K562 (cell line): ENCODE data around the gene B9D2. TPM values are rescaled to one million over a fixed set of nuclear protein-coding genes. Genes with fewer than 3 reads are reported as not detected.

Experiments used
- CEBPG ChIP-seq, 3 experiments: fragments of 200-800 bp in 1 of 3; sonication (Bioruptor generic) in 1 of 3; sonication (generic) in 1 of 3; formaldehyde crosslinking in 1 of 3; IDR thresholded peaks in 2 of 3; conservative IDR thresholded peaks in 1 of 3; 2 replicates each; pipeline versions ENCODE4 v1.6.1 to v1.8.0; 2016 to 2022; ENCODE audit warnings: missing compliant biosample characterization in 2 of 3, missing genetic modification characterization in 2 of 3, mild to moderate bottlenecking in 1 of 3, missing genetic modification reagents in 1 of 3
- CREB3L1 ChIP-seq: fragments of 450-650 bp; IDR thresholded peaks from 2 replicates; pipeline ENCODE4 v1.6.1; 2014; ENCODE audit warnings: low read depth, mild to moderate bottlenecking, moderate library complexity, borderline replicate concordance
- HNRNPH1 ChIP-seq: fragments of 200-400 bp; formaldehyde crosslinking; optimal IDR thresholded peaks from 2 replicates; pipeline ENCODE3; 2017; ENCODE audit warnings: low read depth, mild to moderate bottlenecking, low read length, moderate library complexity
- MYC ChIP-seq, 2 experiments: fragments of 250-450 bp in 1 of 2; sonication (Bioruptor Pico) in 1 of 2; IDR thresholded peaks; 2 replicates each; pipeline versions ENCODE4 v1.5.1 to v1.6.1; 2012 to 2021; ENCODE audit warnings: low read depth in 2 of 2, borderline replicate concordance in 1 of 2, improper control_type of control experiment in 1 of 2, low read length in 1 of 2, mild to moderate bottlenecking in 1 of 2, moderate library complexity in 1 of 2
- NFE2 ChIP-seq: IDR thresholded peaks from 2 replicates; pipeline ENCODE4 v1.6.1; 2014; ENCODE audit warnings: antibody characterized with exemption, low read depth
- NFRKB ChIP-seq: fragments of 450-650 bp; IDR thresholded peaks from 2 replicates; pipeline ENCODE4 v1.6.1; 2016; ENCODE audit warnings: low read depth
- PBX2 ChIP-seq, 2 experiments: IDR thresholded peaks in 1 of 2; conservative IDR thresholded peaks in 1 of 2; 2 replicates each; pipeline ENCODE4 v1.6.1; 2016; ENCODE audit warnings: low read depth in 2 of 2, mild to moderate bottlenecking in 1 of 2, missing compliant biosample characterization in 1 of 2, missing genetic modification characterization in 1 of 2, moderate library complexity in 1 of 2
- POLR2H ChIP-seq: IDR thresholded peaks from 2 replicates; pipeline ENCODE4 v1.6.1; 2016; ENCODE audit warnings: missing genetic modification characterization, low read depth, mild to moderate bottlenecking, control low read depth, missing compliant biosample characterization, moderate library complexity
- SMARCE1 ChIP-seq: fragments of 450-650 bp; IDR thresholded peaks from 2 replicates; pipeline ENCODE4 v1.7.1; 2016; ENCODE audit warnings: mild to moderate bottlenecking
- SOX6 ChIP-seq: fragments of 450-650 bp; IDR thresholded peaks from 2 replicates; pipeline ENCODE4 v1.6.1; 2014; ENCODE audit warnings: mild to moderate bottlenecking
- SREBF2 ChIP-seq: sonication (generic); formaldehyde crosslinking; IDR thresholded peaks from 2 replicates; pipeline ENCODE4 v1.4.0; 2020; ENCODE audit warnings: mild to moderate bottlenecking, missing genetic modification reagents
- TCF3 ChIP-seq: sonication (generic); formaldehyde crosslinking; IDR thresholded peaks from 2 replicates; pipeline ENCODE4 v1.4.0; 2020; ENCODE audit warnings: mild to moderate bottlenecking, missing genetic modification reagents
- TEAD1 ChIP-seq, 2 experiments: fragments of 450-650 bp in 1 of 2; sonication (generic) in 1 of 2; formaldehyde crosslinking; IDR thresholded peaks; 2 replicates each; pipeline versions ENCODE4 v1.4.0 to v1.8.0; 2020 to 2022; ENCODE audit warnings: mild to moderate bottlenecking in 2 of 2, missing genetic modification reagents in 1 of 2
- TSHZ1 ChIP-seq: fragments of 250-450 bp; sonication (Bioruptor Pico); IDR thresholded peaks from 2 replicates; pipeline ENCODE4 v1.4.0; 2020; ENCODE audit warnings: mild to moderate bottlenecking, moderate library complexity
- ZNF121 ChIP-seq: sonication (generic); formaldehyde crosslinking; conservative IDR thresholded peaks from 2 replicates; pipeline ENCODE4 v1.8.0; 2022; ENCODE audit warnings: missing genetic modification reagents
- ZNF717 ChIP-seq: fragments of 250-450 bp; sonication (Bioruptor Pico); IDR thresholded peaks from 2 replicates; pipeline ENCODE4 v1.5.0; 2021
- polyA plus RNA-seq, 8 experiments: library from polyadenylated mRNA; depleted of rRNA in 4 of 8; stranded (reverse) in 5 of 8; unstranded in 3 of 8; fragments of >200 nt; fragmentation: Nextera tagmentation in 2 of 8; fragmentation: Illumina TruSeq in 1 of 8; extraction: Ambion mirVana in 2 of 8; extraction: Trizol in 1 of 8; gene quantifications; 2 replicates each; pipeline versions ENCODE4 v1.2.1 to v1.2.3, GENCODE V29; 2011 to 2014; ENCODE audit warnings: inconsistent platforms in 1 of 8, missing spikeins in 1 of 8
- total RNA-seq, 7 experiments: library from RNA; depleted of rRNA in 6 of 7; stranded (reverse); fragments of >200 nt in 6 of 7; fragmentation: Illumina TruSeq in 2 of 7; extraction: Trizol in 2 of 7; gene quantifications; 2 replicates each; pipeline versions ENCODE4 v1.2.1 to v1.2.3, GENCODE V29; 2011 to 2021; ENCODE audit warnings: low replicate concordance in 1 of 7

The B9D2 gene
- total and polyA plus RNA-seq, 9 of the 15 experiments (the other 6 are each of a cell fraction or from before 2014, with no cell fraction given), result 0.83 to 6.9 (median 2.8) TPM

GRCh38 chr19:41367848-41368301 is 3.9 kb upstream of the B9D2 start (continued):
- no peak for TF ChIP-seq TSHZ1 (CRISPR knock-in tag)
- no peak for TF ChIP-seq POLR2H (tag)
- peak; percentile 52 for TF ChIP-seq NFRKB
- TF ChIP-seq CREB3L1, result peak; percentile 61; the same call in 1 of the 2 replicates
- no peak for TF ChIP-seq ZNF717 (CRISPR knock-in tag)
- peak; percentile 66; the same call in 1 of the 2 replicates for TF ChIP-seq SOX6
- no peak for TF ChIP-seq CEBPG (CRISPR knock-in tag; IDR thresholded peaks at IDR 0.05)
- TF ChIP-seq CEBPG (tag; conservative IDR thresholded peaks at IDR 0.05 in 1 of 2, IDR thresholded peaks at IDR 0.05 in 1 of 2), result no peak
- TF ChIP-seq SREBF2 (CRISPR knock-in tag), result no peak
- TF ChIP-seq NFE2, result peak; percentile 89
- TF ChIP-seq SMARCE1, result peak; percentile 94
- no peak for TF ChIP-seq PBX2 (CRISPR knock-in tag; IDR thresholded peaks at IDR 0.05; ENCODE audit: low read depth)
- peak; percentile 28; the same call in 1 of the 2 replicates for TF ChIP-seq PBX2 (tag; conservative IDR thresholded peaks at IDR 0.05; ENCODE audit: low read depth)
- peak; percentile 22; the same call in 1 of the 2 replicates for TF ChIP-seq TCF3 (CRISPR knock-in tag)
- 0 out of 2 replicates have a peak, but pooled peaks have one; percentile 31 for TF ChIP-seq MYC (IDR thresholded peaks at IDR 0.05; ENCODE audit: low read depth, low read length)
- no peak for TF ChIP-seq MYC (CRISPR knock-in tag; IDR thresholded peaks at IDR 0.05; ENCODE audit: borderline replicate concordance, low read depth)
- no peak for TF ChIP-seq HNRNPH1
- TF ChIP-seq TEAD1 (CRISPR knock-in tag; IDR thresholded peaks at IDR 0.05), result peak; percentile 73 to 84; a peak in 3 of 4 replicates
- peak; percentile 59 for TF ChIP-seq ZNF121 (CRISPR knock-in tag)
